HepG2 (cell line): ENCODE data around the gene ADCY10. TPM values are rescaled to one million over a fixed set of nuclear protein-coding genes. Genes with fewer than 3 reads are reported as not detected.

Experiments used
- CREB1 ChIP-seq, 2 experiments: fragments of 450-650 bp in 1 of 2; IDR thresholded peaks; 2 replicates each; pipeline ENCODE4 v1.6.1; 2016 to 2017; ENCODE audit warnings: control low read depth in 1 of 2, mild to moderate bottlenecking in 1 of 2, missing compliant biosample characterization in 1 of 2, missing genetic modification characterization in 1 of 2
- KDM5A ChIP-seq: fragments of 200-600 bp; sonication (generic); IDR thresholded peaks from 2 replicates; pipeline ENCODE4 v1.7.0; 2018; ENCODE audit warnings: antibody characterized with exemption, mild to moderate bottlenecking, low read length, borderline replicate concordance
- MEIS1 ChIP-seq: sonication (generic); formaldehyde crosslinking; IDR thresholded peaks from 2 replicates; pipeline ENCODE4 v1.9.0; 2021; ENCODE audit warnings: mild to moderate bottlenecking, missing genetic modification reagents, moderate library complexity, borderline replicate concordance
- MZF1 ChIP-seq: sonication (generic); formaldehyde crosslinking; IDR thresholded peaks from 2 replicates; pipeline ENCODE4 v1.8.1; 2023; ENCODE audit warnings: mild to moderate bottlenecking, missing genetic modification reagents, borderline replicate concordance
- THAP7 ChIP-seq: sonication (generic); formaldehyde crosslinking; IDR thresholded peaks from 2 replicates; pipeline ENCODE4 v1.8.1; 2023; ENCODE audit warnings: mild to moderate bottlenecking, missing genetic modification reagents
- ZNF256 ChIP-seq: sonication (generic); formaldehyde crosslinking; conservative IDR thresholded peaks from 2 replicates; pipeline ENCODE4 v1.4.0; 2020; ENCODE audit warnings: missing genetic modification reagents
- polyA plus RNA-seq, 8 experiments: library from polyadenylated mRNA; depleted of rRNA in 3 of 8; stranded (reverse) in 7 of 8; unstranded in 1 of 8; fragments of >200 nt; fragmentation: Illumina TruSeq in 4 of 8; extraction: Trizol in 4 of 8; gene quantifications; 2 replicates each; pipeline versions ENCODE4 v1.2.1 to v1.2.3, GENCODE V29; 2011 to 2016; ENCODE audit warnings: low read depth in 4 of 8, missing spikeins in 1 of 8, mixed read lengths in 1 of 8; ENCODE audit not compliant: insufficient read depth in 1 of 8
- total RNA-seq, 5 experiments: library from RNA; depleted of rRNA; stranded (reverse); fragments of >200 nt; fragmentation: Illumina TruSeq; extraction: Trizol; gene quantifications; 2 replicates each; pipeline ENCODE4 v1.2.3, GENCODE V29; 2016; ENCODE audit warnings: low read depth in 1 of 5
- TF ChIP-seq, protein P1 (sequence below): sonication (generic); formaldehyde crosslinking; IDR thresholded peaks from 2 replicates; pipeline ENCODE4 v1.9.0; 2021; ENCODE audit warnings: missing genetic modification reagents, mild to moderate bottlenecking, borderline replicate concordance
- TF ChIP-seq, protein P2 (sequence below), 2 experiments: IDR thresholded peaks; 2 replicates each; pipeline ENCODE4 v1.6.1; 2011 to 2012; ENCODE audit warnings: low read length in 2 of 2, borderline replicate concordance in 1 of 2, low read depth in 1 of 2, mild to moderate bottlenecking in 1 of 2, moderate library complexity in 1 of 2
- TF ChIP-seq, protein P3 (sequence below): IDR thresholded peaks from 2 replicates; pipeline ENCODE4 v1.6.1; 2018; ENCODE audit warnings: missing genetic modification reagents

ADCY10 gene
- total and polyA plus RNA-seq, 2 of the 13 experiments (the other 11 are each of a cell fraction or from before 2014, with no cell fraction given): 0.02 to 0.03 TPM

- TF ChIP-seq, protein P1, sequence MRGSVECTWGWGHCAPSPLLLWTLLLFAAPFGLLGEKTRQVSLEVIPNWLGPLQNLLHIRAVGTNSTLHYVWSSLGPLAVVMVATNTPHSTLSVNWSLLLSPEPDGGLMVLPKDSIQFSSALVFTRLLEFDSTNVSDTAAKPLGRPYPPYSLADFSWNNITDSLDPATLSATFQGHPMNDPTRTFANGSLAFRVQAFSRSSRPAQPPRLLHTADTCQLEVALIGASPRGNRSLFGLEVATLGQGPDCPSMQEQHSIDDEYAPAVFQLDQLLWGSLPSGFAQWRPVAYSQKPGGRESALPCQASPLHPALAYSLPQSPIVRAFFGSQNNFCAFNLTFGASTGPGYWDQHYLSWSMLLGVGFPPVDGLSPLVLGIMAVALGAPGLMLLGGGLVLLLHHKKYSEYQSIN: no peak
- TF ChIP-seq, protein P2, sequence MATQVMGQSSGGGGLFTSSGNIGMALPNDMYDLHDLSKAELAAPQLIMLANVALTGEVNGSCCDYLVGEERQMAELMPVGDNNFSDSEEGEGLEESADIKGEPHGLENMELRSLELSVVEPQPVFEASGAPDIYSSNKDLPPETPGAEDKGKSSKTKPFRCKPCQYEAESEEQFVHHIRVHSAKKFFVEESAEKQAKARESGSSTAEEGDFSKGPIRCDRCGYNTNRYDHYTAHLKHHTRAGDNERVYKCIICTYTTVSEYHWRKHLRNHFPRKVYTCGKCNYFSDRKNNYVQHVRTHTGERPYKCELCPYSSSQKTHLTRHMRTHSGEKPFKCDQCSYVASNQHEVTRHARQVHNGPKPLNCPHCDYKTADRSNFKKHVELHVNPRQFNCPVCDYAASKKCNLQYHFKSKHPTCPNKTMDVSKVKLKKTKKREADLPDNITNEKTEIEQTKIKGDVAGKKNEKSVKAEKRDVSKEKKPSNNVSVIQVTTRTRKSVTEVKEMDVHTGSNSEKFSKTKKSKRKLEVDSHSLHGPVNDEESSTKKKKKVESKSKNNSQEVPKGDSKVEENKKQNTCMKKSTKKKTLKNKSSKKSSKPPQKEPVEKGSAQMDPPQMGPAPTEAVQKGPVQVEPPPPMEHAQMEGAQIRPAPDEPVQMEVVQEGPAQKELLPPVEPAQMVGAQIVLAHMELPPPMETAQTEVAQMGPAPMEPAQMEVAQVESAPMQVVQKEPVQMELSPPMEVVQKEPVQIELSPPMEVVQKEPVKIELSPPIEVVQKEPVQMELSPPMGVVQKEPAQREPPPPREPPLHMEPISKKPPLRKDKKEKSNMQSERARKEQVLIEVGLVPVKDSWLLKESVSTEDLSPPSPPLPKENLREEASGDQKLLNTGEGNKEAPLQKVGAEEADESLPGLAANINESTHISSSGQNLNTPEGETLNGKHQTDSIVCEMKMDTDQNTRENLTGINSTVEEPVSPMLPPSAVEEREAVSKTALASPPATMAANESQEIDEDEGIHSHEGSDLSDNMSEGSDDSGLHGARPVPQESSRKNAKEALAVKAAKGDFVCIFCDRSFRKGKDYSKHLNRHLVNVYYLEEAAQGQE (IDR thresholded peaks at IDR 0.05; ENCODE audit: borderline replicate concordance in 1 of 2, low read depth in 1 of 2, low read length in 2 of 2): no peak
- TF ChIP-seq THAP7 (no peak), ZNF256 (CRISPR knock-in tag) (no peak), CREB1 (IDR thresholded peaks at IDR 0.05) (no peak), CREB1 (CRISPR knock-in tag; IDR thresholded peaks at IDR 0.05) (no peak), MZF1 (CRISPR knock-in tag) (no peak), KDM5A (no peak), MEIS1 (CRISPR knock-in tag) (no peak)
- TF ChIP-seq, protein P3, sequence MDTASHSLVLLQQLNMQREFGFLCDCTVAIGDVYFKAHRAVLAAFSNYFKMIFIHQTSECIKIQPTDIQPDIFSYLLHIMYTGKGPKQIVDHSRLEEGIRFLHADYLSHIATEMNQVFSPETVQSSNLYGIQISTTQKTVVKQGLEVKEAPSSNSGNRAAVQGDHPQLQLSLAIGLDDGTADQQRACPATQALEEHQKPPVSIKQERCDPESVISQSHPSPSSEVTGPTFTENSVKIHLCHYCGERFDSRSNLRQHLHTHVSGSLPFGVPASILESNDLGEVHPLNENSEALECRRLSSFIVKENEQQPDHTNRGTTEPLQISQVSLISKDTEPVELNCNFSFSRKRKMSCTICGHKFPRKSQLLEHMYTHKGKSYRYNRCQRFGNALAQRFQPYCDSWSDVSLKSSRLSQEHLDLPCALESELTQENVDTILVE (CRISPR knock-in tag): no peak
Observed at GRCh38 chr1:167825419-167826079, 88.4 kb downstream of the ADCY10 start (continued).
